ENCODE measurements around the gene FAHD2B.

GRCh38 chr2:97067279-97068004, 27.2 kb downstream of the FAHD2B start:
- TF ChIP-seq, protein P1, sequence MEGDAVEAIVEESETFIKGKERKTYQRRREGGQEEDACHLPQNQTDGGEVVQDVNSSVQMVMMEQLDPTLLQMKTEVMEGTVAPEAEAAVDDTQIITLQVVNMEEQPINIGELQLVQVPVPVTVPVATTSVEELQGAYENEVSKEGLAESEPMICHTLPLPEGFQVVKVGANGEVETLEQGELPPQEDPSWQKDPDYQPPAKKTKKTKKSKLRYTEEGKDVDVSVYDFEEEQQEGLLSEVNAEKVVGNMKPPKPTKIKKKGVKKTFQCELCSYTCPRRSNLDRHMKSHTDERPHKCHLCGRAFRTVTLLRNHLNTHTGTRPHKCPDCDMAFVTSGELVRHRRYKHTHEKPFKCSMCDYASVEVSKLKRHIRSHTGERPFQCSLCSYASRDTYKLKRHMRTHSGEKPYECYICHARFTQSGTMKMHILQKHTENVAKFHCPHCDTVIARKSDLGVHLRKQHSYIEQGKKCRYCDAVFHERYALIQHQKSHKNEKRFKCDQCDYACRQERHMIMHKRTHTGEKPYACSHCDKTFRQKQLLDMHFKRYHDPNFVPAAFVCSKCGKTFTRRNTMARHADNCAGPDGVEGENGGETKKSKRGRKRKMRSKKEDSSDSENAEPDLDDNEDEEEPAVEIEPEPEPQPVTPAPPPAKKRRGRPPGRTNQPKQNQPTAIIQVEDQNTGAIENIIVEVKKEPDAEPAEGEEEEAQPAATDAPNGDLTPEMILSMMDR (IDR thresholded peaks at IDR 0.05; ENCODE audit: low read depth, low read length, missing input control) = no peak
- TF ChIP-seq FOXA1 (IDR thresholded peaks at IDR 0.05) (no peak), REST (IDR thresholded peaks at IDR 0.05) (no peak), SP1 (IDR thresholded peaks at IDR 0.05) (no peak)

Measured in liver (tissue), 3 donors.